H9 (cell line): ENCODE measurements around the gene VAMP3. TPM values are rescaled to one million over a fixed set of nuclear protein-coding genes. Genes with fewer than 3 reads are reported as not detected.

Experiments used
- DNase-seq: peaks from one replicate; pipeline ENCODE4 v3.0.0-alpha.2; 2017
- H2AFZ ChIP-seq: one replicate; pipeline ENCODE4 v1.6.1; 2013; ENCODE audit warnings: mild to moderate bottlenecking, low read length, control low read depth, moderate library complexity
- H2AK5ac ChIP-seq: 2 replicates; pipeline ENCODE4 v1.6.1; 2013; ENCODE audit warnings: low read length, control low read depth, mixed read lengths; ENCODE audit not compliant: insufficient read length
- H2BK120ac ChIP-seq: one replicate; pipeline ENCODE4 v1.6.1; 2013; ENCODE audit warnings: low read depth, mild to moderate bottlenecking, low read length, control low read depth, inconsistent platforms; ENCODE audit not compliant: poor library complexity, severe bottlenecking
- H2BK12ac ChIP-seq: 2 replicates; pipeline ENCODE4 v1.6.1; 2013; ENCODE audit warnings: low read length, control low read depth, mixed read lengths, low read depth; ENCODE audit not compliant: insufficient read length
- H2BK15ac ChIP-seq: 2 replicates; pipeline ENCODE4 v1.6.1; 2013; ENCODE audit warnings: low read depth, low read length, control low read depth
- H2BK20ac ChIP-seq: one replicate; pipeline ENCODE4 v1.6.1; 2013; ENCODE audit warnings: low read depth, mild to moderate bottlenecking, low read length, control low read depth, inconsistent platforms; ENCODE audit not compliant: poor library complexity, severe bottlenecking
- H2BK5ac ChIP-seq: 2 replicates; pipeline ENCODE4 v1.6.1; 2013; ENCODE audit warnings: low read length, control low read depth, mixed read lengths; ENCODE audit not compliant: insufficient read length
- H3K14ac ChIP-seq: 2 replicates; pipeline ENCODE4 v1.6.1; 2013; ENCODE audit warnings: low read length, control low read depth; ENCODE audit not compliant: insufficient read depth
- H3K18ac ChIP-seq: 2 replicates; pipeline ENCODE4 v1.6.1; 2013; ENCODE audit warnings: low read depth, mild to moderate bottlenecking, mixed read lengths, low read length, control low read depth; ENCODE audit not compliant: insufficient read length
- H3K23ac ChIP-seq: 2 replicates; pipeline ENCODE4 v1.6.1; 2013; ENCODE audit warnings: low read length, control low read depth, mixed read lengths, low read depth; ENCODE audit not compliant: insufficient read length
- H3K23me2 ChIP-seq: 2 replicates; pipeline ENCODE4 v1.6.1; 2013; ENCODE audit warnings: low read depth, mild to moderate bottlenecking, mixed read lengths, low read length, control low read depth; ENCODE audit not compliant: insufficient read length, poor library complexity, severe bottlenecking
- H3K27ac ChIP-seq: 2 replicates; pipeline ENCODE4 v1.5.1; 2013; ENCODE audit warnings: low read length, control low read depth, mixed read lengths, low read depth; ENCODE audit not compliant: insufficient read length
- H3K27me3 ChIP-seq: 2 replicates; pipeline ENCODE4 v1.6.1; 2013; ENCODE audit warnings: low read length, control low read depth, inconsistent platforms; ENCODE audit not compliant: insufficient read depth
- H3K4ac ChIP-seq: 2 replicates; pipeline ENCODE4 v1.6.1; 2013; ENCODE audit warnings: low read depth, mild to moderate bottlenecking, control low read depth, inconsistent platforms, low read length, moderate library complexity
- H3K4me1 ChIP-seq: 2 replicates; pipeline ENCODE4 v1.6.1; 2013; ENCODE audit warnings: low read length, control low read depth, inconsistent platforms; ENCODE audit not compliant: insufficient read depth
- H3K4me2 ChIP-seq: 2 replicates; pipeline ENCODE4 v1.6.1; 2013; ENCODE audit warnings: low read length, control low read depth, mixed read lengths; ENCODE audit not compliant: insufficient read length, insufficient read depth
- H3K56ac ChIP-seq: 2 replicates; pipeline ENCODE4 v1.6.1; 2013; ENCODE audit warnings: low read depth, mild to moderate bottlenecking, mixed read lengths, low read length, control low read depth; ENCODE audit not compliant: insufficient read length
- H3K79me1 ChIP-seq: 2 replicates; pipeline ENCODE4 v1.6.1; 2013; ENCODE audit warnings: low read depth, mild to moderate bottlenecking, moderate library complexity, low read length, control low read depth, inconsistent platforms; ENCODE audit not compliant: insufficient read depth, poor library complexity, severe bottlenecking
- H3K79me2 ChIP-seq: 2 replicates; pipeline ENCODE4 v1.6.1; 2013; ENCODE audit warnings: low read length, control low read depth, inconsistent platforms; ENCODE audit not compliant: insufficient read depth
- H3K9ac ChIP-seq: 2 replicates; pipeline ENCODE4 v1.6.1; 2013; ENCODE audit warnings: low read length, control low read depth, mixed read lengths; ENCODE audit not compliant: insufficient read length; ENCODE audit errors: extremely low read depth
- H3K9me3 ChIP-seq: one replicate; pipeline ENCODE4 v1.6.1; 2013; ENCODE audit warnings: low read depth, low read length, inconsistent platforms; ENCODE audit not compliant: control insufficient read depth
- H3T11ph ChIP-seq: one replicate; pipeline ENCODE4 v1.6.1; 2013; ENCODE audit warnings: mild to moderate bottlenecking, low read length, control low read depth, inconsistent platforms
- H4K20me1 ChIP-seq: one replicate; pipeline ENCODE4 v1.6.1; 2013; ENCODE audit not compliant: control insufficient read depth, insufficient read length, insufficient read depth
- H4K5ac ChIP-seq: 2 replicates; pipeline ENCODE4 v1.6.1; 2013; ENCODE audit warnings: low read depth, mild to moderate bottlenecking, mixed read lengths, low read length, control low read depth; ENCODE audit not compliant: insufficient read length
- H4K8ac ChIP-seq: replicated peaks from 2 replicates; pipeline ENCODE4 v1.6.1; 2013; ENCODE audit warnings: low read length, control low read depth, mixed read lengths, low read depth; ENCODE audit not compliant: insufficient read length
- H4K91ac ChIP-seq: 2 replicates; pipeline ENCODE4 v1.6.1; 2013; ENCODE audit warnings: low read depth, mild to moderate bottlenecking, moderate library complexity, mixed read lengths, low read length, control low read depth; ENCODE audit not compliant: insufficient read length
- H3K27ac Mint-ChIP-seq, 3 experiments: 2 replicates in 2 of 3; 3 replicates in 1 of 3; pipeline ENCODE4 v1.8.0; 2020 to 2021; ENCODE audit warnings: mixed read lengths in 3 of 3, mild to moderate bottlenecking in 1 of 3, moderate library complexity in 1 of 3
- H3K27me3 Mint-ChIP-seq: 2 replicates; pipeline ENCODE4 v1.8.0; 2021; ENCODE audit warnings: low read depth, mild to moderate bottlenecking, moderate library complexity, mixed read lengths
- H3K36me3 Mint-ChIP-seq, 3 experiments: 2 replicates in 2 of 3; 3 replicates in 1 of 3; pipeline ENCODE4 v1.8.0; 2020 to 2021; ENCODE audit warnings: low read depth in 3 of 3, mixed read lengths in 3 of 3; ENCODE audit not compliant: insufficient read depth in 1 of 3
- H3K4me1 Mint-ChIP-seq, 2 experiments: 2 replicates each; pipeline ENCODE4 v1.8.0; 2020; ENCODE audit warnings: mixed read lengths in 2 of 2
- H3K4me3 Mint-ChIP-seq, 2 experiments: 2 replicates in 1 of 2; 3 replicates in 1 of 2; pipeline ENCODE4 v1.8.0; 2020 to 2021; ENCODE audit warnings: mild to moderate bottlenecking in 2 of 2, mixed read lengths in 2 of 2, moderate library complexity in 1 of 2
- H3K9me3 Mint-ChIP-seq, 2 experiments: 2 replicates in 1 of 2; 3 replicates in 1 of 2; pipeline ENCODE4 v1.8.0; 2020; ENCODE audit warnings: mild to moderate bottlenecking in 2 of 2, mixed read lengths in 2 of 2, moderate library complexity in 1 of 2
- WGBS: extraction: QIAGEN DNeasy Blood & Tissue Kit; methylation state at CpG from one replicate; pipeline ENCODE4 v1.1.7; 2013; ENCODE audit warnings: missing lambda C conversion rate, low lambda C conversion rate, mixed read lengths; ENCODE audit not compliant: insufficient read length; ENCODE audit errors: extremely low coverage; 5-methylcytosine and 5-hydroxymethylcytosine counted together
- total RNA-seq: library from RNA; stranded (reverse); gene quantifications from 2 replicates; pipeline ENCODE4 v1.2.1, GENCODE V29; 2021
- TF ChIP-seq, protein P1 (sequence below): fragments of 200-600 bp; sonication (generic); conservative IDR thresholded peaks from 3 replicates; pipeline ENCODE4 v1.8.0; 2021; ENCODE audit warnings: antibody characterized with exemption, mild to moderate bottlenecking

Gene VAMP3
- total RNA-seq, 1 experiment from 2014 or later: 42.9 TPM

GRCh38 chr1:7808253-7808844 lies 37.3 kb downstream of the VAMP3 start:
- no peaks in the 10 kb centered on the region for H3K27me3 ChIP-seq
- H4K8ac ChIP-seq: no peak overlapping the region
- no peak overlapping the region for H2BK5ac ChIP-seq
- no peaks in the 10 kb centered on the region for H4K20me1 ChIP-seq
- TF ChIP-seq, protein P1, sequence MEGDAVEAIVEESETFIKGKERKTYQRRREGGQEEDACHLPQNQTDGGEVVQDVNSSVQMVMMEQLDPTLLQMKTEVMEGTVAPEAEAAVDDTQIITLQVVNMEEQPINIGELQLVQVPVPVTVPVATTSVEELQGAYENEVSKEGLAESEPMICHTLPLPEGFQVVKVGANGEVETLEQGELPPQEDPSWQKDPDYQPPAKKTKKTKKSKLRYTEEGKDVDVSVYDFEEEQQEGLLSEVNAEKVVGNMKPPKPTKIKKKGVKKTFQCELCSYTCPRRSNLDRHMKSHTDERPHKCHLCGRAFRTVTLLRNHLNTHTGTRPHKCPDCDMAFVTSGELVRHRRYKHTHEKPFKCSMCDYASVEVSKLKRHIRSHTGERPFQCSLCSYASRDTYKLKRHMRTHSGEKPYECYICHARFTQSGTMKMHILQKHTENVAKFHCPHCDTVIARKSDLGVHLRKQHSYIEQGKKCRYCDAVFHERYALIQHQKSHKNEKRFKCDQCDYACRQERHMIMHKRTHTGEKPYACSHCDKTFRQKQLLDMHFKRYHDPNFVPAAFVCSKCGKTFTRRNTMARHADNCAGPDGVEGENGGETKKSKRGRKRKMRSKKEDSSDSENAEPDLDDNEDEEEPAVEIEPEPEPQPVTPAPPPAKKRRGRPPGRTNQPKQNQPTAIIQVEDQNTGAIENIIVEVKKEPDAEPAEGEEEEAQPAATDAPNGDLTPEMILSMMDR: peak; percentile 72
- H2BK12ac ChIP-seq: no peak overlapping the region
- WGBS: no CpG with 5 or more reads among the region's 1 CpG
- no peaks in the 10 kb centered on the region for H3K79me2 ChIP-seq
- no peak overlapping the region for H2BK15ac ChIP-seq
- H4K5ac ChIP-seq: no peak overlapping the region
- H3K27ac ChIP-seq: no peak overlapping the region
- H3K36me3 Mint-ChIP-seq: peaks cover 18 to 40% (median 37%) of the 10 kb centered on the region in 3 experiments
- no peaks in the 10 kb centered on the region for H3K4me1 Mint-ChIP-seq
- no peaks in the 10 kb centered on the region for H3K4me1 ChIP-seq
- H2AK5ac ChIP-seq: no peak overlapping the region
- H3K23me2 ChIP-seq: no peaks in the 10 kb centered on the region
- H2BK120ac ChIP-seq: no peak overlapping the region
- no peak overlapping the region for H3T11ph ChIP-seq
- H2AFZ ChIP-seq: no peak overlapping the region
- H3K14ac ChIP-seq: no peak overlapping the region
- no peak overlapping the region for H2BK20ac ChIP-seq
- no peak overlapping the region for H3K23ac ChIP-seq
- no peak overlapping the region for H3K18ac ChIP-seq
- H3K9me3 Mint-ChIP-seq: peaks cover 6 to 7% of the 10 kb centered on the region in 2 experiments
- no peak overlapping the region for H4K91ac ChIP-seq
- H3K4me3 Mint-ChIP-seq: no peak overlapping the region
- peaks cover 4% of the 10 kb centered on the region for H3K9me3 ChIP-seq
- H3K9ac ChIP-seq: no peak overlapping the region
- DNase-seq: no peak
- H3K27me3 Mint-ChIP-seq: no peaks in the 10 kb centered on the region; the same call in 1 of the 2 replicates
- no peaks in the 10 kb centered on the region for H3K79me1 ChIP-seq
- no peak overlapping the region for H3K4me2 ChIP-seq
- H3K27ac Mint-ChIP-seq: no peak overlapping the region
- no peak overlapping the region for H3K4ac ChIP-seq
- H3K56ac ChIP-seq: no peak overlapping the region
